ENCODE results near the gene PTPRR.

GRCh38 chr12:70663838-70664237, 256.7 kb downstream of the PTPRR start:
- TF ChIP-seq CTCF (IDR thresholded peaks at IDR 0.05), result no peak
- TF ChIP-seq POLR2A (IDR thresholded peaks at IDR 0.05), result no peak

All from body of pancreas (tissue), 4 donors.